Measurements from ENCODE around the gene CXCL16.

CXCL16 gene

DNA sequence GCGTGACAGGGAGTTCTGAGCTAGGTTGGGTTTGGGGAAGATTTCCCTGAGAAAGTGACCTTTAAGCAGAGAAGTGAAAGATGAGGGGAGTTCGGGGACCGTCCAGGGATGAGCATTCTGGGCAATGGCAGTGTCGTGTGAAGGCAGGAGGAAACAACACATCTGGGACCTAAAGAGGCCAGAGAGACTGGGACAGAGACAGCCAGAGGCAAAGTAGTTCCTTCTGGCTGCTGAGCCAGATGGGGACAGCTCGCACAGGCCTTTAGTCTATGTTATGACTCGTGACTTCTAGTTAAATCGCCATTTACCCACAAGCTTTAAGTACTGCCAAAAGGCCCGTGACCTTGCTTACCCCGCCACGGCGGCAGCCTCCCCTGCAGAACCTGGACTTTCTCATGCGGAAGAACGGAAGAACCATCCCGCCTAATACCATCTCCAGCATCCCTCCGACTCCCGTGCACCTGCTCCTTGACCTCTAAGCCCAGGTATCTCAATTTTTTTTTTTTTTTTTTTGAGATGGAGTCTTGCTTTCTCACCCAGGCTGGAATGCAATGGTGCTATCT is 17.0 kb downstream of the CXCL16 start:
- H3K4me1 ChIP-seq (ENCODE audit: control insufficient read depth in 2 of 2, insufficient read depth in 2 of 2, low read length in 2 of 2) = peaks cover 13 to 15% of the 10 kb centered on the region in 2 donors

GRCh38 chr17:4721203-4722135 is 18.3 kb downstream of the CXCL16 start:
- H3K27me3 ChIP-seq (ENCODE audit: control insufficient read depth in 2 of 2, insufficient read depth in 2 of 2, low read length in 2 of 2) = no peaks in the 10 kb centered on the region
- peak overlapping the region; percentile 68 to 82 for H3K27ac ChIP-seq (ENCODE audit: low read depth in 2 of 2, low read length in 2 of 2)
- no peaks in the 10 kb centered on the region for H3K9me3 ChIP-seq (ENCODE audit: control insufficient read depth in 2 of 2, low read length in 2 of 2)
- H3K36me3 ChIP-seq (ENCODE audit: control insufficient read depth in 2 of 2, insufficient read depth in 2 of 2, low read length in 2 of 2) = peaks cover 5 to 23% of the 10 kb centered on the region in 2 donors
- peaks cover 13 to 15% of the 10 kb centered on the region in 2 donors for H3K4me1 ChIP-seq (ENCODE audit: control insufficient read depth in 2 of 2, insufficient read depth in 2 of 2, low read length in 2 of 2)
- H3K4me3 ChIP-seq (ENCODE audit: low read length in 2 of 2) = peak overlapping the region in 1 of 2 donors; percentile 7
- peak overlapping the region; percentile 41 to 64 for H3K9ac ChIP-seq (ENCODE audit: low read depth in 1 of 2, low read length in 2 of 2)

More for the DNA sequence above, 17.0 kb downstream of the CXCL16 start:
- Histone ChIP-seq H3K36me3 (ENCODE audit: control insufficient read depth in 2 of 2, insufficient read depth in 2 of 2, low read length in 2 of 2) (peaks cover 0 to 16% of the 10 kb centered on the region in 2 donors), H3K9ac (ENCODE audit: low read depth in 1 of 2, low read length in 2 of 2) (no peak overlapping the region), H3K27me3 (ENCODE audit: control insufficient read depth in 2 of 2, insufficient read depth in 2 of 2, low read length in 2 of 2) (no peaks in the 10 kb centered on the region), H3K27ac (ENCODE audit: low read depth in 2 of 2, low read length in 2 of 2) (no peak overlapping the region), H3K9me3 (ENCODE audit: control insufficient read depth in 2 of 2, low read length in 2 of 2) (no peaks in the 10 kb centered on the region), H3K4me3 (ENCODE audit: low read length in 2 of 2) (no peak overlapping the region)

GRCh38 chr17:4720787-4721186 is 18.9 kb downstream of the CXCL16 start:
- Histone ChIP-seq H3K36me3 (ENCODE audit: control insufficient read depth in 2 of 2, insufficient read depth in 2 of 2, low read length in 2 of 2) (peaks cover 7 to 23% of the 10 kb centered on the region in 2 donors), H3K27me3 (ENCODE audit: control insufficient read depth in 2 of 2, insufficient read depth in 2 of 2, low read length in 2 of 2) (no peaks in the 10 kb centered on the region), H3K9me3 (ENCODE audit: control insufficient read depth in 2 of 2, low read length in 2 of 2) (no peaks in the 10 kb centered on the region), H3K4me3 (ENCODE audit: low read length in 2 of 2) (no peak overlapping the region), H3K4me1 (ENCODE audit: control insufficient read depth in 2 of 2, insufficient read depth in 2 of 2, low read length in 2 of 2) (peaks cover 13 to 15% of the 10 kb centered on the region in 2 donors), H3K27ac (ENCODE audit: low read depth in 2 of 2, low read length in 2 of 2) (no peak overlapping the region), H3K9ac (ENCODE audit: low read depth in 1 of 2, low read length in 2 of 2) (no peak overlapping the region)

DNA sequence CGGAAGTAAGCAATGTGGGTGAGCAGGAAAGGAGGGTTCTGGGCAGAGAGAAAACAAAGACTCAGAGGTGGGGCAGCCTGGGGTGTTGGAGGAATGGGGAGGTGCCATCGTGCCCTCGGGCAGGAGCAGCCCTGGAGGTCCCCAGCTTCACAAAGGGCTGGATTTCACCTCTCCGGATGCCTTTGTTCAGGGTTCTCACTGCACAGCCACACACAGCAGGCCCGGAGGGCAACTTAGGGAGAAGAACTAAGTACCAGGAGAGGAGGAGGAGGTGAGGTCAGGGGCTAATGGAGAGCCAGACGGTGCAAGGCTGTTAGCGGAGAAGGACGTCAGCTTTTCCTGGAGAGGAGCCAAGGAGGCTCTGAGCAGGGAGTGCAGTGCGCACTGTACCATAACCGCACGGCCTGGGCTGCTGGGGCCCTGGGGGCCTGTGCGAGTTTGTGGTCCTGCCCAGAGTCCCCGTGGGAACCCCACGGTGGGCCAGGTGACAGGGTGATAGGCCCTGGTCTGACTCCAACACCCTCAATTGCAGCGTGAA is 20.0 kb downstream of the CXCL16 start:
- Histone ChIP-seq H3K4me1 (ENCODE audit: control insufficient read depth in 2 of 2, insufficient read depth in 2 of 2, low read length in 2 of 2) (peaks cover 13 to 17% of the 10 kb centered on the region in 2 donors), H3K9me3 (ENCODE audit: control insufficient read depth in 2 of 2, low read length in 2 of 2) (no peaks in the 10 kb centered on the region), H3K9ac (ENCODE audit: low read depth in 1 of 2, low read length in 2 of 2) (no peak overlapping the region), H3K36me3 (ENCODE audit: control insufficient read depth in 2 of 2, insufficient read depth in 2 of 2, low read length in 2 of 2) (peaks cover 7 to 23% of the 10 kb centered on the region in 2 donors), H3K27ac (ENCODE audit: low read depth in 2 of 2, low read length in 2 of 2) (no peak overlapping the region), H3K4me3 (ENCODE audit: low read length in 2 of 2) (no peak overlapping the region), H3K27me3 (ENCODE audit: control insufficient read depth in 2 of 2, insufficient read depth in 2 of 2, low read length in 2 of 2) (no peaks in the 10 kb centered on the region)

GRCh38 chr17:4719146-4719545 is 20.6 kb downstream of the CXCL16 start:
- no peak overlapping the region for H3K27ac ChIP-seq (ENCODE audit: low read depth in 2 of 2, low read length in 2 of 2)
- no peaks in the 10 kb centered on the region for H3K9me3 ChIP-seq (ENCODE audit: control insufficient read depth in 2 of 2, low read length in 2 of 2)
- peaks cover 7 to 23% of the 10 kb centered on the region in 2 donors for H3K36me3 ChIP-seq (ENCODE audit: control insufficient read depth in 2 of 2, insufficient read depth in 2 of 2, low read length in 2 of 2)
- H3K9ac ChIP-seq (ENCODE audit: low read depth in 1 of 2, low read length in 2 of 2) = no peak overlapping the region
- no peak overlapping the region for H3K4me3 ChIP-seq (ENCODE audit: low read length in 2 of 2)
- peaks cover 13 to 17% of the 10 kb centered on the region in 2 donors for H3K4me1 ChIP-seq (ENCODE audit: control insufficient read depth in 2 of 2, insufficient read depth in 2 of 2, low read length in 2 of 2)
- H3K27me3 ChIP-seq (ENCODE audit: control insufficient read depth in 2 of 2, insufficient read depth in 2 of 2, low read length in 2 of 2) = no peaks in the 10 kb centered on the region

DNA sequence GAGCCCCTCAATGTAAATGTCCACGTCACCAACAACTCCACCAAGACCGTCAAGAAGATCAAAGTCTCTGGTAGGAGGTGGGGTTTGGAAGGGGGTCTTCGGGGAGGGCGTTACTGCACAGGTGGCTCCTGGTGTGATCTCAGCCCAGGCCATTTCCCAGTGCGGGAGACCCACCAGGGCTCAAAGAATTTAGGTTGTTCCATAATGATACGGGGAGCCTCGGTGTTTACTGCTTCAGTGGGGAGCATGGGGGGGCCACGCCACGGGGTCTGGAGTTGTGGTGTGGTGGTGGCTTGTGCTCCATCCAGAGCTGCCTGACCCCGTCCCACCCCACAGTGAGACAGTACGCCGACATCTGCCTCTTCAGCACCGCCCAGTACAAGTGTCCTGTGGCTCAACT is 21.5 kb downstream of the CXCL16 start:
- H3K4me1 ChIP-seq (ENCODE audit: control insufficient read depth in 2 of 2, insufficient read depth in 2 of 2, low read length in 2 of 2) = peaks cover 13 to 19% of the 10 kb centered on the region in 2 donors

DNA sequence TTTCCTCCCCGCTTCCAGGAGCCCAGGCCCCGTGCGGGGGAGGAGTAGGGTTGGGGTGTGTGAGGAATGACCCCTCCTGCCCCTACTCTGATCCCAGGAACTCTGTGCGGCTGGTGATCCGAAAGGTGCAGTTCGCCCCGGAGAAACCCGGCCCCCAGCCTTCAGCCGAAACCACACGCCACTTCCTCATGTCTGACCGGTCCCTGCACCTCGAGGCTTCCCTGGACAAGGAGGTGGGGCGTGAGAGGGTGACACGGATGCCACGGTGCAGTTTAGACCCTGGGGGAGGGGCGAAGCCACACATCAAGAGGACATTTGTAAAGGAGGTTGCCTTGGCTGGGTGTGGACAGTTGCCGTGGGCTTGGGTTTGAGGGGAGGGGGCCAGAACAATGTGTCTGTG is 21.9 kb downstream of the CXCL16 start:
- no peak overlapping the region for H3K9ac ChIP-seq (ENCODE audit: low read depth in 1 of 2, low read length in 2 of 2)
- H3K9me3 ChIP-seq (ENCODE audit: control insufficient read depth in 2 of 2, low read length in 2 of 2) = no peaks in the 10 kb centered on the region
- H3K27ac ChIP-seq (ENCODE audit: low read depth in 2 of 2, low read length in 2 of 2) = no peak overlapping the region
- H3K4me1 ChIP-seq (ENCODE audit: control insufficient read depth in 2 of 2, insufficient read depth in 2 of 2, low read length in 2 of 2) = peaks cover 13 to 19% of the 10 kb centered on the region in 2 donors
- no peak overlapping the region for H3K4me3 ChIP-seq (ENCODE audit: low read length in 2 of 2)
- H3K27me3 ChIP-seq (ENCODE audit: control insufficient read depth in 2 of 2, insufficient read depth in 2 of 2, low read length in 2 of 2) = no peaks in the 10 kb centered on the region
- H3K36me3 ChIP-seq (ENCODE audit: control insufficient read depth in 2 of 2, insufficient read depth in 2 of 2, low read length in 2 of 2) = peaks cover 7 to 23% of the 10 kb centered on the region in 2 donors

More for the DNA sequence above, 21.5 kb downstream of the CXCL16 start:
- Histone ChIP-seq H3K9me3 (ENCODE audit: control insufficient read depth in 2 of 2, low read length in 2 of 2) (no peaks in the 10 kb centered on the region), H3K9ac (ENCODE audit: low read depth in 1 of 2, low read length in 2 of 2) (no peak overlapping the region), H3K27me3 (ENCODE audit: control insufficient read depth in 2 of 2, insufficient read depth in 2 of 2, low read length in 2 of 2) (no peaks in the 10 kb centered on the region), H3K4me3 (ENCODE audit: low read length in 2 of 2) (no peak overlapping the region), H3K27ac (ENCODE audit: low read depth in 2 of 2, low read length in 2 of 2) (no peak overlapping the region), H3K36me3 (ENCODE audit: control insufficient read depth in 2 of 2, insufficient read depth in 2 of 2, low read length in 2 of 2) (peaks cover 7 to 23% of the 10 kb centered on the region in 2 donors)

DNA sequence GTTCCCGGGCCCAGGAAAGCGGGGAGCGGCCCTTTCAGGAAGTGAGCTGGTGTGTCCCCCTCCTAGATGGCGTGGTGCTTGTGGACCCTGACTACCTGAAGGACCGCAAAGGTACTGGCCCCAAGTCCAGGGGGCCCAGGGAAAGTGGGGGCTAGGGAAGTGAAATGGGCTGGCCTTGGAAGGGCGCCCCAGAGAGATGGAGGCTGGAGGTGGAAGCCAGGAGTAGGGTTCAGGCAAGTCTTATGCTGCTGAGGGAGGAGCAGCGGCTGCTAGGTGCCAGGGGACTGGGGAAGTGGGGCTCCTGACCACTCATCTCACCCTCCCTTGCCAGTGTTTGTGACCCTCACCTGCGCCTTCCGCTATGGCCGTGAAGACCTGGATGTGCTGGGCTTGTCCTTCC is 23.6 kb downstream of the CXCL16 start:
- Histone ChIP-seq H3K4me3 (ENCODE audit: low read length in 2 of 2) (no peak overlapping the region), H3K9me3 (ENCODE audit: control insufficient read depth in 2 of 2, low read length in 2 of 2) (no peaks in the 10 kb centered on the region), H3K36me3 (ENCODE audit: control insufficient read depth in 2 of 2, insufficient read depth in 2 of 2, low read length in 2 of 2) (peaks cover 7 to 23% of the 10 kb centered on the region in 2 donors), H3K27me3 (ENCODE audit: control insufficient read depth in 2 of 2, insufficient read depth in 2 of 2, low read length in 2 of 2) (no peaks in the 10 kb centered on the region), H3K27ac (ENCODE audit: low read depth in 2 of 2, low read length in 2 of 2) (no peak overlapping the region), H3K9ac (ENCODE audit: low read depth in 1 of 2, low read length in 2 of 2) (no peak overlapping the region), H3K4me1 (ENCODE audit: control insufficient read depth in 2 of 2, insufficient read depth in 2 of 2, low read length in 2 of 2) (peaks cover 22 to 23% of the 10 kb centered on the region in 2 donors)

GRCh38 chr17:4715063-4715744 is 24.5 kb downstream of the CXCL16 start:
- H3K9me3 ChIP-seq (ENCODE audit: control insufficient read depth in 2 of 2, low read length in 2 of 2) = no peaks in the 10 kb centered on the region
- peak overlapping the region in 1 of 2 donors; percentile 23 for H3K27ac ChIP-seq (ENCODE audit: low read depth in 2 of 2, low read length in 2 of 2)
- H3K27me3 ChIP-seq (ENCODE audit: control insufficient read depth in 2 of 2, insufficient read depth in 2 of 2, low read length in 2 of 2) = no peaks in the 10 kb centered on the region
- no peak overlapping the region for H3K4me3 ChIP-seq (ENCODE audit: low read length in 2 of 2)
- H3K4me1 ChIP-seq (ENCODE audit: control insufficient read depth in 2 of 2, insufficient read depth in 2 of 2, low read length in 2 of 2) = peaks cover 21 to 22% of the 10 kb centered on the region in 2 donors
- H3K9ac ChIP-seq (ENCODE audit: low read depth in 1 of 2, low read length in 2 of 2) = no peak overlapping the region
- H3K36me3 ChIP-seq (ENCODE audit: control insufficient read depth in 2 of 2, insufficient read depth in 2 of 2, low read length in 2 of 2) = peaks cover 7 to 23% of the 10 kb centered on the region in 2 donors
